ENCODE measurements around the gene UGT2B7.
"Not testable (repeated sequence)": the region's sequence is repeated elsewhere in the genome, so short reads cannot be mapped to it uniquely, and the experiment has no call there.

The UGT2B7 gene

DNA sequence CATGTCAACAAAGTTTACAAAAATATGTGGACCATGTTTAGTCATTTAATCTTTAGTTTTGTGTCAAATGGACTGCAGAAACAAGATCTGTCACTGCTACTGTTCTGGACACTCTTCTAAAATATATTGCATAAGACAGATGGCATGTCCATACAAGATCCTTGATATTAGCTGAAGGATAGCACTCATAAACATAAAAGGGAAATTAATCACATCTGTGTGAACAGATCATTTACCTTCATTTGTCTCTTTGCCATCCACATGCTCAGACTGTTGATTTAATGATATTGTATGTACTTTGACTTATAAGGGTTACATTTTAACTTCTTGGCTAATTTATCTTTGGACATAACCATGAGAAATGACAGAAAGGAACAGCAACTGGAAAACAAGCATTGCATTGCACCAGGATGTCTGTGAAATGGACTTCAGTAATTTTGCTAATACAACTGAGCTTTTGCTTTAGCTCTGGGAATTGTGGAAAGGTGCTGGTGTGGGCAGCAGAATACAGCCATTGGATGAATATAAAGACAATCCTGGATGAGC, at the start of gene UGT2B7:
Gene UGT2B7, plus strand, starts transcription at position 364 of the 546 bp plus-strand sequence. Its CDS starts 47 bp downstream, at position 411.
- DNase-seq (ENCODE audit: low spot score), result no peak

GRCh38 chr4:69049860-69050259, 46.4 kb upstream of the UGT2B7 start:
- no peak for DNase-seq (ENCODE audit: low spot score)

- not testable (repeated sequence) for DNase-seq (ENCODE audit: low spot score)
These were observed 45.3 kb upstream of the UGT2B7 start for GRCh38 chr4:69050853-69051575.

- DNase-seq (ENCODE audit: low spot score), result no peak
These were observed 44.7 kb upstream of the UGT2B7 start for GRCh38 chr4:69051576-69051943.

DNA sequence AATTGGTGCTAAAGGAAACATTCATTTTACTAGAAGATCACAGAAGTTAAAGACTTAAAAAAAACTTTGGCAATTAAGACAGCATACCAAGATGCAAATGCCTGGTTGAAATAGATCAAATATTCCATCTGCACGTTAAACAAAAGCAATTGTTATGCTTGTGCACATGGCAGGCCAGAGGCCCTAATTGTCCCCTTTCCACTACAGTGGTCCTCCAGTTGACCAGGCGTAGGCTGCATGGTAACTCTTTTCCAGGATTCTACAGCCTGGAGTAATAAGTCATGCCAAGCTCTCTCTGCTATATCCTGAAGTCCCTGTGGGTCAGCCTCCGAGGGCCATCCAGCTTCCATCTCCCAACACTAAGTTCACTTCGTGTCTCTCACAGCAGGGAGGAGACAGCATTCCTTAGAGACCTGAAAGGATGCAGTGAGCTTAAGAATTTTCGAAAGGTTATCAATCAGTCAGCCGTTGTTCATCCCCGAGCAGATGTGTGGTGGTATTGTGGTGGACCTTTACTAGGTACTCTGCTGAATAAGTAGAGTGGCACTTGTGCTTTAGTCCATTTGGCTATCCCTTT, 42.9 kb upstream of the UGT2B7 start:
- not testable (repeated sequence) for DNase-seq (ENCODE audit: low spot score)

GRCh38 chr4:69054033-69054432, 42.2 kb upstream of the UGT2B7 start:
- not testable (repeated sequence) for DNase-seq (ENCODE audit: low spot score)

DNA sequence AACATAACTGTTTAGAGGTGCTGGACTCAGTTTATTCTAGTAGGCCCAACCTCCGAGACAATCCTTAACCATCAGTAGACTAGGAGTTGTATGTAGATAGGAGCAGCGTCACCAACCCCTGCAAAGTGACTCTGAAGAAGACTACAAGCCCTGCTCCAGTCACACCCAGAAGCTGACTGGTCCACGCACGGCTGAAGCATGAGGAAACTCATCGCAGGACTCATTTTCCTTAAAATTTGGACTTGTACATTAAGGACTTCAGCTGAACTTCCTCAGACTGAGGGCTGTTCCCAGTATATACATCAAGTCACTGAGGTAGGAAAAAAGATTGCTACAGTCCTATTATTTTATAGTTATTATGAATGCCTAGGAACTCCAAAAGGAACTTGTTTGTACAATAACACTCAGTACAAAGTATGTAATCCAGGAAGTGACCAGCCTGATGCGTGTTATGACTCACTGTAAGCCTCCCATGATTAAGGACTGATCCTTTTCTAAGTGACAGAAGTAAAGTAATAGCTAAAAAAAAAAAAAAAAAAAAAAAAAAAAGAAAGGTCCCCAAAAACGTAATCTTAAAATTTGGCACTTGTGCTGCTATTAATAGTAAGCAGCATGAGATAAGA, 41.6 kb upstream of the UGT2B7 start:
- peak; percentile 42 for DNase-seq (ENCODE audit: low spot score)

- no peak for DNase-seq (ENCODE audit: low spot score)
These were observed 40.1 kb upstream of the UGT2B7 start for GRCh38 chr4:69056150-69056549.

GRCh38 chr4:69056921-69057550, 39.2 kb upstream of the UGT2B7 start:
- DNase-seq (ENCODE audit: low spot score), result no peak

- no peak for DNase-seq (ENCODE audit: low spot score)
These were observed 38.5 kb upstream of the UGT2B7 start for GRCh38 chr4:69057620-69058409.

DNA sequence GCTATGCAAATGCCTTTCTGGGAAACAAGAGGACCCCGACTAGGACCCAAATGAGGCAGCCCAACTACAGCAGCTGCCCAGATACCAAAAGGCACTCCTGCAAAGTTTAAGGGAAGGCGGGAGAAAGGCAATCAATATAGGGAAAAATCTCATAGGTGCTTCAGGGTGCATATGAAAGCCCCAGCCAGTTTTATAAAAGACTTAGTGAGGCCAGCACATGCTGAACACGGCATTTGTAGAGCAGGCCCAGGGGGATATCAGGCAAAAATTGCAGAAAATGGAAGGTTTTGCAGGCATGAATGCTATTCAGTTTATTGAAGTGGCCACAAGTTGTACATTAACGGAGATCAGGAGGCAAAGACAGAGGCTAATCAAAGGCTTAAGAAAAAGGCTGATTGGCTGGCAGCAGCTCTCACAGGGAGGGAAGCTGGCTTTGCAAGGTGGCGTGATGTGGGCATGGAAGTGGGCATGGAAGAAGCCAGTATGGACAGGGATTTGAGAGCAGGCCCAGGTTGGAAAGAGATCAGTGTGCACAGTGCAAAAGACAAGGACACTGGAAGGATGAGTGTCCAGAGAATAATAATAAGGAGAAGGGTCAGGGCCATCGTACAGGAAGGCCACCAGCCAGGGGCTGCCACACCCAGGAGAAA, 37.7 kb upstream of the UGT2B7 start:
- DNase-seq (ENCODE audit: low spot score), result no peak

DNA sequence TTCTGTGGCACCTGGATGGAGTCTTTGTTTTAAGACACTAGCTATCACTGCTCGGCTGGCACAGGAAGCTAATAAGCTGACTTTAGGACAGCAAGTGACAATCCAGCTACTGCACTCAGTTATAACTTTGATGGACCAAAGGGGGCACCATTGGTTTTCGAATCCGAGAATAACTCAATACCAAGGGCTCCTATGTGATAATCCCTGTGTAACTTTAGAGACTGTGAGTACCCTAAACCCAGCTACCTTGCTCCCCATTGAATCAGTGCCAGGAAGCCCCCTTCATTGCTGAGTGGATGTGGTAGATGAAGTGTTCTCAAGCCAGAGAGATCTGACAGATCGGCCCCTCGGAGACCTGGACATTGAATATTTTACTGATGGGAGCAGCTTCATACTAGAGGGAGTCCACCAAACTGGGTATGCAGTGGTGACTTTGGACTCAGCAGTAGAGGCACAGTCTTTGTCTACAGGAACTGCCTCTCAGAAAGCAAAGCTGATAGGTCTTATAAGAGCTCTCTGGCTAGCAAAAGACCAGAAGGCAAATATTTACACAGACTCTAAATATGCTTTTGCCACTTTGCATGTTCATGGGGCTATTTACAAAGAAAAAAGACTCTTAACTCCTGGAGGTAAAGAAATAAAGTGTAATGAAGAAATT, 35.5 kb upstream of the UGT2B7 start:
- DNase-seq (ENCODE audit: low spot score), result no peak

DNA sequence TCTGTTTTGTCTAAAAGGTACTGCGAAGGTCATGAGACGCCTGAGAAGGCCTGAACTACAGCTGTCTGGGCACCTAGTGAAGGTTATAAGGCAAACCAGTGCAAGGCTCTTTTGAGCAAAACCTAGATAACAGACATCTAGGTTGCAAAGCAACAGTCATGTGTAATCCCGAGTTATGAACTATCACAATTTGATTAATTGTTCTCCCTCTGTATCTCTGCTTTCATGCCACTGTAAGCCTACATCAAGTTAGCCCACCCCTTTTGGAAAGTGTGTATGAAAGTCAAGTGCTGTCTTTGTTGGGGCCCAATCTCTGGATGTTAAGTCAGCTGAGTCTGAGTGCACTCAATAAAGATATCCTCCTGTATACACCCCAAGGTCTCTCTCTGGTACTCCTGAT, 31.9 kb upstream of the UGT2B7 start:
- DNase-seq (ENCODE audit: low spot score), result no peak

- DNase-seq (ENCODE audit: low spot score), result peak; percentile 5
These were observed 29.3 kb upstream of the UGT2B7 start for GRCh38 chr4:69066945-69067344.

- no peak for DNase-seq (ENCODE audit: low spot score)
These were observed 27.2 kb upstream of the UGT2B7 start for GRCh38 chr4:69069085-69069484.

GRCh38 chr4:69070590-69070989, 25.7 kb upstream of the UGT2B7 start:
- no peak for DNase-seq (ENCODE audit: low spot score)

DNA sequence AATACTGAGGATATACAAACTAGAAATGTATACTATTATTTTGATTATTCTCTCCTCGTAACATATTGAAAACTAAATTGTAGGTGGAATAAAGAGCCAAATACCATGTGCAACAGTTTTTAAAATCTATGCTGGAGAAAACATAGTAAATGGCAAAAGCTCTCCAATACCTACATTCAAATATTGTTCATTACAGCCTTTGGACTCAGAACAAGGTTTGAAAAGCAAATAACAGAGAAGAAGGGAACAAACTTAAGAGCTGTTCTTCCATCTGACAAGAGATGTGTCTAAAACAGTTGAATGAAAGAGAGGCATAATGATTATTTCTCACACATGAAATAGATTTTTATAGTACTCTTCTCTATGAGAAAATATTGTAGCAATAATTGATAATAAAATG, 25.0 kb upstream of the UGT2B7 start:
- DNase-seq (ENCODE audit: low spot score), result no peak

- DNase-seq (ENCODE audit: low spot score), result no peak
These were observed 22.9 kb upstream of the UGT2B7 start for GRCh38 chr4:69073375-69073774.

DNA sequence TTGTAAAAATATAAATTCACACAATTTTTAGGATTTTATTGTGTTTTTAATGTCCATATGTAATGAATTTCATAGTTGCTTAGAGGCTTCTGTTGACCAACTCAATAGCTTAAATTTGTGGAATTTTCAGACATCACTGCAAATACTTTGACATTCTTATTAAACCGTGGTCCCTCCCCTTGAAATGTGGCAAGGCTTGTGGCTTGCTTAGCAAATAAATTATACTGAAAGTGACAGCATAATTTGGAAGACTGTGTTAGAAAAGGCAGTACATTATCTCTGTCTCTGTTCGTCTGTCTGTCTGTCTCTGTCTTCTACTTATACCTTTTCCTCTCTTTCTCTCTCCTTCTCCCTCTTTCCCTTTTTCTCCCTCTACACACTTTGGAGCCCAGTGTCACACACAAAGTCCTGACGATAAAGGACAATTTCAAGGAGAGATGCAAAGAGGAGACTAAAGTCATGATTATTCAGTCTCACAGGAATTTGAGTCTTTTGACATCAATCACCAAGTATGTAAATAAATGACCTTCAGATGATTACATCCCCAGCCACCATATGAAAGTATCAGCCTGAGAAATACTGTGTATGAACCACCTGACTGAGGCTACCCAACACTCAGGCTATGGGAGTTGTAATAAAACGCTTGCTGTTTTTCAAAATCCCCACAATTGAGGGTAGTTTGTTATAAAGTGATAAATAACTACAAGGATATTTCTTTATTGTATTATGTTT, 21.0 kb upstream of the UGT2B7 start:
- no peak for DNase-seq (ENCODE audit: low spot score)

GRCh38 chr4:69078852-69079251, 17.4 kb upstream of the UGT2B7 start:
- no peak for DNase-seq (ENCODE audit: low spot score)
